Astrocyte (in vitro differentiated cells and primary cell): ENCODE measurements around the gene ALDH6A1. TPM values are rescaled to one million over a fixed set of nuclear protein-coding genes. Genes with fewer than 3 reads are reported as not detected.

Experiments used
- DNase-seq: peaks from one replicate; pipeline ENCODE4 v3.0.0-alpha.2; 2010; ENCODE audit warnings: low read depth
- FAIRE-seq: peaks from 2 replicates; lab custom pipeline; 2011; peaks lifted over from hg19 to GRCh38; lab: Jason Lieb, UNC
- H2AFZ ChIP-seq: 2 replicates; pipeline ENCODE4 v1.6.0; 2012; ENCODE audit warnings: low read depth, low read length, inconsistent platforms
- H3K27ac ChIP-seq: 2 replicates; pipeline ENCODE4 v1.5.1; 2011; ENCODE audit warnings: low read depth, low read length, inconsistent platforms
- H3K27me3 ChIP-seq: 2 replicates; pipeline ENCODE4 v1.6.0; 2011; ENCODE audit warnings: low read length, inconsistent platforms; ENCODE audit not compliant: insufficient read depth
- H3K36me3 ChIP-seq: 2 replicates; pipeline ENCODE4 v1.5.1; 2011; ENCODE audit warnings: low read length, inconsistent platforms; ENCODE audit not compliant: insufficient read depth
- H3K4me1 ChIP-seq: 2 replicates; pipeline ENCODE4 v1.5.1; 2011; ENCODE audit warnings: low read length, inconsistent platforms; ENCODE audit not compliant: insufficient read depth
- H3K4me2 ChIP-seq: 2 replicates; pipeline ENCODE4 v1.6.0; 2012; ENCODE audit warnings: low read length, inconsistent platforms
- H3K4me3 ChIP-seq: 2 replicates; pipeline ENCODE4 v1.5.1; 2011; ENCODE audit warnings: low read depth, mild to moderate bottlenecking, low read length, inconsistent platforms; ENCODE audit not compliant: insufficient read depth
- H3K79me2 ChIP-seq: 2 replicates; pipeline ENCODE4 v1.6.0; 2012; ENCODE audit warnings: mild to moderate bottlenecking, low read length, inconsistent platforms; ENCODE audit not compliant: insufficient read depth
- H3K9ac ChIP-seq: 2 replicates; pipeline ENCODE4 v1.6.0; 2012; ENCODE audit warnings: mild to moderate bottlenecking, low read length, inconsistent platforms
- H3K9me3 ChIP-seq: 2 replicates; pipeline ENCODE4 v1.5.1; 2012; ENCODE audit warnings: low read depth, mild to moderate bottlenecking, low read length, inconsistent platforms; ENCODE audit not compliant: insufficient read depth
- H4K20me1 ChIP-seq: 2 replicates; pipeline ENCODE4 v1.6.0; 2012; ENCODE audit warnings: low read length, inconsistent platforms; ENCODE audit not compliant: insufficient read depth
- H3K27ac Mint-ChIP-seq: one replicate; pipeline ENCODE4 v1.8.0; 2021; ENCODE audit warnings: mild to moderate bottlenecking, mixed read lengths; ENCODE audit not compliant: unreplicated experiment
- H3K27me3 Mint-ChIP-seq: one replicate; pipeline ENCODE4 v1.8.0; 2021; ENCODE audit warnings: low read depth, mixed read lengths; ENCODE audit not compliant: unreplicated experiment
- H3K36me3 Mint-ChIP-seq: one replicate; pipeline ENCODE4 v1.8.0; 2021; ENCODE audit warnings: low read depth, mixed read lengths; ENCODE audit not compliant: unreplicated experiment
- H3K4me1 Mint-ChIP-seq: one replicate; pipeline ENCODE4 v1.8.0; 2021; ENCODE audit warnings: low read depth, mixed read lengths; ENCODE audit not compliant: unreplicated experiment
- H3K4me3 Mint-ChIP-seq: one replicate; pipeline ENCODE4 v1.8.0; 2021; ENCODE audit warnings: mild to moderate bottlenecking, moderate library complexity, mixed read lengths; ENCODE audit not compliant: unreplicated experiment
- H3K9me3 Mint-ChIP-seq: one replicate; pipeline ENCODE4 v1.8.0; 2021; ENCODE audit warnings: mild to moderate bottlenecking, mixed read lengths; ENCODE audit not compliant: unreplicated experiment
- CTCF ChIP-seq: IDR thresholded peaks from 2 replicates; pipeline ENCODE4 v1.5.1; 2011; ENCODE audit warnings: low read depth, mild to moderate bottlenecking, inconsistent platforms, low read length, moderate library complexity; ENCODE audit not compliant: insufficient read depth
- EZH2 ChIP-seq: IDR thresholded peaks from 2 replicates; pipeline ENCODE4 v1.6.1; 2012; ENCODE audit warnings: mild to moderate bottlenecking, low read length, inconsistent platforms; ENCODE audit not compliant: insufficient read depth
- total RNA-seq: library from RNA; stranded (reverse); gene quantifications from 2 replicates; pipeline ENCODE4 v1.2.1, GENCODE V29; 2021

ALDH6A1 gene
- total RNA-seq, 1 donor from 2014 or later = 12.0 TPM

- Histone ChIP-seq H3K4me2 (peak overlapping the region; percentile 95), H3K9ac (peak overlapping the region; percentile 97), H3K27ac (peak overlapping the region; percentile 94), H3K4me3 (peak overlapping the region; percentile 94), H3K79me2 (peaks cover 8% of the 10 kb centered on the region), H3K4me1 (peaks cover 8% of the 10 kb centered on the region), H4K20me1 (no peaks in the 10 kb centered on the region), H3K36me3 (peaks cover 5% of the 10 kb centered on the region), H2AFZ (peak overlapping the region; percentile 95), H3K9me3 (no peaks in the 10 kb centered on the region), H3K27me3 (no peaks in the 10 kb centered on the region)
- TF ChIP-seq CTCF (no peak), EZH2 (no peak)
- Mint-ChIP-seq H3K27me3 (no peaks in the 10 kb centered on the region), H3K36me3 (peaks cover 3% of the 10 kb centered on the region), H3K27ac (peak overlapping the region; percentile 93), H3K9me3 (no peaks in the 10 kb centered on the region), H3K4me1 (no peaks in the 10 kb centered on the region), H3K4me3 (peak overlapping the region; percentile 93)
- FAIRE-seq (no peak), DNase-seq (peak; percentile 87)
Observed at GRCh38 chr14:74018174-74018585, 66.1 kb downstream of the ALDH6A1 start.

- no peak overlapping the region for H3K4me3 ChIP-seq
- DNase-seq (no peak), FAIRE-seq (no peak)
- no peak overlapping the region for H3K27ac ChIP-seq
- no peaks in the 10 kb centered on the region for H3K9me3 Mint-ChIP-seq
- no peaks in the 10 kb centered on the region for H3K9me3 ChIP-seq
- no peak overlapping the region for H3K9ac ChIP-seq
- no peak overlapping the region for H3K4me2 ChIP-seq
- H3K27ac Mint-ChIP-seq = no peak overlapping the region
- H3K4me3 Mint-ChIP-seq = no peak overlapping the region
- no peaks in the 10 kb centered on the region for H4K20me1 ChIP-seq
- no peak overlapping the region for H2AFZ ChIP-seq
- H3K4me1 ChIP-seq = peaks cover 8% of the 10 kb centered on the region
- no peaks in the 10 kb centered on the region for H3K4me1 Mint-ChIP-seq
- H3K79me2 ChIP-seq = peaks cover 8% of the 10 kb centered on the region
- H3K27me3 ChIP-seq = no peaks in the 10 kb centered on the region
- TF ChIP-seq EZH2 (no peak), CTCF (no peak)
- peaks cover 5% of the 10 kb centered on the region for H3K36me3 ChIP-seq
- H3K27me3 Mint-ChIP-seq = no peaks in the 10 kb centered on the region
- H3K36me3 Mint-ChIP-seq = peaks cover 7% of the 10 kb centered on the region
Observed at GRCh38 chr14:74015963-74016362, 68.3 kb downstream of the ALDH6A1 start.

GRCh38 chr14:74015176-74015575, 69.1 kb downstream of the ALDH6A1 start:
- peaks cover 8% of the 10 kb centered on the region for H3K36me3 Mint-ChIP-seq
- Histone ChIP-seq H3K36me3 (peaks cover 5% of the 10 kb centered on the region), H4K20me1 (no peaks in the 10 kb centered on the region), H3K79me2 (peaks cover 6% of the 10 kb centered on the region), H3K9me3 (no peaks in the 10 kb centered on the region), H3K27me3 (no peaks in the 10 kb centered on the region), H3K27ac (no peak overlapping the region), H3K4me1 (peaks cover 8% of the 10 kb centered on the region), H2AFZ (no peak overlapping the region), H3K4me2 (no peak overlapping the region), H3K4me3 (no peak overlapping the region), H3K9ac (no peak overlapping the region)
- no peaks in the 10 kb centered on the region for H3K4me1 Mint-ChIP-seq
- H3K27me3 Mint-ChIP-seq = no peaks in the 10 kb centered on the region
- TF ChIP-seq CTCF = no peak
- TF ChIP-seq EZH2 = no peak
- DNase-seq (no peak), FAIRE-seq (no peak)
- H3K9me3 Mint-ChIP-seq = no peaks in the 10 kb centered on the region
- no peak overlapping the region for H3K27ac Mint-ChIP-seq
- no peak overlapping the region for H3K4me3 Mint-ChIP-seq
